GM18526 (cell line): ENCODE results near the gene ZNF581.

Experiments
- POLR2A ChIP-seq: IDR thresholded peaks from 3 replicates; pipeline ENCODE4 v1.6.1; 2011; ENCODE audit not compliant: insufficient read length; ENCODE audit errors: extremely low read depth

Gene ZNF581

GRCh38 chr19:55643003-55643886, at the start of gene ZNF581:
Gene ZNF581, plus strand, starts transcription at chr19:55643649. Its CDS starts 923 bp downstream, at chr19:55644572.
- peak; percentile 43 for TF ChIP-seq POLR2A

GRCh38 chr19:55594996-55595545, 48.4 kb upstream of the ZNF581 start:
- no peak for TF ChIP-seq POLR2A

- TF ChIP-seq POLR2A: no peak
Measured at GRCh38 chr19:55596304-55596703, 47.1 kb upstream of the ZNF581 start.

- TF ChIP-seq POLR2A: no peak
Measured at GRCh38 chr19:55597501-55597921, 45.9 kb upstream of the ZNF581 start.

- no peak for TF ChIP-seq POLR2A
Measured at GRCh38 chr19:55598034-55598433, 45.4 kb upstream of the ZNF581 start.

GRCh38 chr19:55598719-55599467, 44.6 kb upstream of the ZNF581 start:
- TF ChIP-seq POLR2A: peak; percentile 49

- TF ChIP-seq POLR2A: no peak
Measured at GRCh38 chr19:55599468-55599841, 44.0 kb upstream of the ZNF581 start, which contains the start of gene FIZ1. Gene FIZ1, minus strand, starts transcription at chr19:55599517. Its CDS starts 1,652 bp downstream, at chr19:55597865.

- TF ChIP-seq POLR2A: no peak
Measured at GRCh38 chr19:55599842-55600661, 43.4 kb upstream of the ZNF581 start, which contains the start of gene ZNF524. Gene ZNF524, plus strand, starts transcription at chr19:55600288. Its CDS starts 1,825 bp downstream, at chr19:55602113.

GRCh38 chr19:55600662-55601028, 42.8 kb upstream of the ZNF581 start:
- no peak for TF ChIP-seq POLR2A

GRCh38 chr19:55601084-55601483, 42.4 kb upstream of the ZNF581 start:
- TF ChIP-seq POLR2A: no peak

- no peak for TF ChIP-seq POLR2A
Measured at GRCh38 chr19:55602104-55603001, 41.1 kb upstream of the ZNF581 start.

GRCh38 chr19:55603115-55603514, 40.3 kb upstream of the ZNF581 start:
- TF ChIP-seq POLR2A: no peak

- TF ChIP-seq POLR2A: no peak
Measured at GRCh38 chr19:55603581-55604292, 39.7 kb upstream of the ZNF581 start.
